ENCODE data around the gene TRIM29. TPM values are rescaled to one million over a fixed set of nuclear protein-coding genes. Genes with fewer than 3 reads are reported as not detected.

Gene TRIM29
- total RNA-seq, 1 experiment from 2014 or later: 4.3 TPM

GRCh38 chr11:120062561-120062930, 75.4 kb downstream of the TRIM29 start:
- H3K36me3 ChIP-seq (ENCODE audit: control insufficient read depth, insufficient read depth, low read length): no peaks in the 10 kb centered on the region
- Mint-ChIP-seq H3K27ac (ENCODE audit: unreplicated experiment) (no peak overlapping the region), H3K36me3 (ENCODE audit: insufficient read depth, unreplicated experiment) (no peaks in the 10 kb centered on the region), H3K4me1 (ENCODE audit: low read depth, unreplicated experiment) (peaks cover 1% of the 10 kb centered on the region), H3K9me3 (ENCODE audit: unreplicated experiment) (no peaks in the 10 kb centered on the region), H3K27me3 (ENCODE audit: insufficient read depth, unreplicated experiment) (peaks cover 13% of the 10 kb centered on the region), H3K4me3 (ENCODE audit: unreplicated experiment) (no peak overlapping the region)
- H3K9me3 ChIP-seq: no peaks in the 10 kb centered on the region
- intact Hi-C loops (cut with micrococcal nuclease; ENCODE audit: unreplicated experiment): no loop called here
- no peak overlapping the region for H3K4me3 ChIP-seq (ENCODE audit: low read depth, low read length)
- H3K4me1 ChIP-seq: no peaks in the 10 kb centered on the region; the same call in 1 of the 2 replicates
- no peak for DNase-seq
- TF ChIP-seq CTCF (IDR thresholded peaks at IDR 0.05; ENCODE audit: insufficient read depth in 1 of 2, low read depth in 1 of 2, low read length in 1 of 2, severe bottlenecking in 1 of 2, unreplicated experiment in 1 of 2): no peak
- POLR2A ChIA-PET: no interaction called here
- no TSS peak for BruUV-seq (replicated peaks)
- CTCF ChIA-PET: interaction anchor here (1.4 kb wide), 1 partner anchor 106 kb away, joined by 3 read pairs; no protein-coding TSS in a partner anchor
- H3K27me3 ChIP-seq (replicated peaks; ENCODE audit: control insufficient read depth, insufficient read depth, low read length): no peaks in the 10 kb centered on the region; the same call in 1 of the 2 replicates

- Mint-ChIP-seq H3K4me3 (ENCODE audit: unreplicated experiment) (no peak overlapping the region), H3K4me1 (ENCODE audit: low read depth, unreplicated experiment) (peaks cover 7% of the 10 kb centered on the region), H3K36me3 (ENCODE audit: insufficient read depth, unreplicated experiment) (no peaks in the 10 kb centered on the region), H3K9me3 (ENCODE audit: unreplicated experiment) (no peaks in the 10 kb centered on the region), H3K27ac (ENCODE audit: unreplicated experiment) (no peak overlapping the region), H3K27me3 (ENCODE audit: insufficient read depth, unreplicated experiment) (peaks cover 12% of the 10 kb centered on the region)
- H3K36me3 ChIP-seq (ENCODE audit: control insufficient read depth, insufficient read depth, low read length): no peaks in the 10 kb centered on the region
- intact Hi-C loops (cut with micrococcal nuclease; ENCODE audit: unreplicated experiment): no loop called here
- peak; percentile 17 to 72 for DNase-seq
- TF ChIP-seq CTCF (IDR thresholded peaks at IDR 0.05; ENCODE audit: insufficient read depth in 1 of 2, low read depth in 1 of 2, low read length in 1 of 2, severe bottlenecking in 1 of 2, unreplicated experiment in 1 of 2): no peak
- H3K27me3 ChIP-seq (replicated peaks; ENCODE audit: control insufficient read depth, insufficient read depth, low read length): no peaks in the 10 kb centered on the region; the same call in 1 of the 2 replicates
- ChIA-PET CTCF (interaction anchor here (1.4 kb wide), 1 partner anchor 107 kb away, joined by 3 read pairs; no protein-coding TSS in a partner anchor), POLR2A (no interaction called here)
- no peaks in the 10 kb centered on the region; the same call in 1 of the 2 replicates for H3K4me1 ChIP-seq
- no peaks in the 10 kb centered on the region for H3K9me3 ChIP-seq
- no TSS peak for BruUV-seq (replicated peaks)
- no peak overlapping the region for H3K4me3 ChIP-seq (ENCODE audit: low read depth, low read length)
Observed at GRCh38 chr11:120061761-120062560, 76.0 kb downstream of the TRIM29 start.

Other genes with a start within 250 kb of the TRIM29 start
- 30.3 and 31.3 TPM in 2 replicates for gene OAF, start 72.9 kb upstream of the TRIM29 start, total RNA-seq (2022)
- gene POU2F3, start 102.0 kb upstream of the TRIM29 start, total RNA-seq (2022): not detected in 2 replicates
- 9.8 and 11.8 TPM in 2 replicates for gene TLCD5, start 187.2 kb upstream of the TRIM29 start, total RNA-seq (2022)
- gene ARHGEF12, start 198.3 kb upstream of the TRIM29 start, total RNA-seq (2022): 89.2 and 89.3 TPM in 2 replicates

Measured in Caco-2 (cell line).